DOHH2 (cell line): ENCODE measurements around the gene FAM131A.

ENCODE experiments used
- H3F3A ChIP-seq: fragments of 200-600 bp; sonication (generic), shearing (Covaris generic); 2 replicates; pipeline ENCODE4 v1.6.0; 2016; ENCODE audit warnings: antibody characterized with exemption, mild to moderate bottlenecking; ENCODE audit not compliant: control insufficient read depth, insufficient read depth
- H3K27ac ChIP-seq: fragments of 200-600 bp; sonication (generic); 2 replicates; pipeline ENCODE4 v1.5.1; 2014; ENCODE audit warnings: low read depth, mild to moderate bottlenecking, low read length, moderate library complexity
- H3K27me3 ChIP-seq: fragments of 200-600 bp; sonication (generic); 2 replicates; pipeline ENCODE4 v1.6.1; 2014; ENCODE audit warnings: mild to moderate bottlenecking, low read length, mixed read lengths; ENCODE audit not compliant: control insufficient read depth
- H3K36me3 ChIP-seq: fragments of 200-600 bp; sonication (generic); 2 replicates; pipeline ENCODE4 v1.6.1; 2014; ENCODE audit warnings: mild to moderate bottlenecking, low read length, moderate library complexity, mixed read lengths; ENCODE audit not compliant: control insufficient read depth
- H3K4me1 ChIP-seq: fragments of 200-600 bp; sonication (generic); 2 replicates; pipeline ENCODE4 v1.6.1; 2014; ENCODE audit warnings: mild to moderate bottlenecking, low read length, mixed read lengths; ENCODE audit not compliant: control insufficient read depth
- H3K4me2 ChIP-seq: fragments of 200-600 bp; sonication (generic); 2 replicates; pipeline ENCODE4 v1.6.0; 2014; ENCODE audit warnings: mild to moderate bottlenecking, low read length, moderate library complexity
- H3K4me3 ChIP-seq: fragments of 200-600 bp; sonication (generic); 2 replicates; pipeline ENCODE4 v1.5.1; 2014; ENCODE audit warnings: mild to moderate bottlenecking, low read length, mixed read lengths
- H3K79me2 ChIP-seq: fragments of 200-600 bp; sonication (generic); 2 replicates; pipeline ENCODE4 v1.6.1; 2014; ENCODE audit warnings: mild to moderate bottlenecking, low read length, mixed read lengths; ENCODE audit not compliant: control insufficient read depth
- H3K9me2 ChIP-seq: fragments of 200-600 bp; sonication (generic); replicated peaks from 2 replicates; pipeline ENCODE4 v1.6.1; 2014; ENCODE audit warnings: mild to moderate bottlenecking, low read length, mixed read lengths; ENCODE audit not compliant: control insufficient read depth
- H3K9me3 ChIP-seq: fragments of 200-600 bp; sonication (generic); 2 replicates; pipeline ENCODE4 v1.6.1; 2014; ENCODE audit warnings: antibody characterized with exemption, low read length, mixed read lengths; ENCODE audit not compliant: control insufficient read depth, insufficient read depth
- H4K20me1 ChIP-seq: fragments of 200-600 bp; sonication (generic); 2 replicates; pipeline ENCODE4 v1.6.0; 2014; ENCODE audit warnings: low read depth, mild to moderate bottlenecking, antibody characterized with exemption, low read length, moderate library complexity; ENCODE audit not compliant: control insufficient read depth, insufficient read depth
- CTCF ChIP-seq: fragments of 200-600 bp; sonication (generic); IDR thresholded peaks from one replicate; pipeline ENCODE4 v1.5.1; 2014; ENCODE audit warnings: antibody characterized with exemption, mild to moderate bottlenecking, low read depth, low read length; ENCODE audit not compliant: poor library complexity, severe bottlenecking
- EZH2phosphoT487 ChIP-seq: fragments of 200-600 bp; sonication (generic); IDR thresholded peaks from 2 replicates; pipeline ENCODE4 v1.6.1; 2017; ENCODE audit warnings: borderline replicate concordance, mild to moderate bottlenecking, antibody characterized with exemption, low read length, moderate library complexity, mixed read lengths

FAM131A gene

GRCh38 chr3:184332370-184333090 is 4.9 kb upstream of the FAM131A start:
- peaks cover 13% of the 10 kb centered on the region for H3K4me1 ChIP-seq
- peaks cover 14% of the 10 kb centered on the region for H4K20me1 ChIP-seq
- H3K4me3 ChIP-seq, result no peak overlapping the region
- no peak overlapping the region for H3K27ac ChIP-seq
- H3F3A ChIP-seq, result peaks cover 60% of the 10 kb centered on the region
- H3K9me3 ChIP-seq, result no peaks in the 10 kb centered on the region
- H3K36me3 ChIP-seq, result peaks cover 79% of the 10 kb centered on the region
- no peak for TF ChIP-seq EZH2phosphoT487
- TF ChIP-seq CTCF, result no peak
- no peaks in the 10 kb centered on the region for H3K79me2 ChIP-seq
- no peak overlapping the region for H3K4me2 ChIP-seq
- H3K27me3 ChIP-seq, result no peaks in the 10 kb centered on the region
- no peaks in the 10 kb centered on the region for H3K9me2 ChIP-seq

GRCh38 chr3:184333190-184333589 is 4.2 kb upstream of the FAM131A start:
- no peaks in the 10 kb centered on the region for H3K27me3 ChIP-seq
- peaks cover 64% of the 10 kb centered on the region for H3F3A ChIP-seq
- peaks cover 14% of the 10 kb centered on the region for H4K20me1 ChIP-seq
- H3K4me1 ChIP-seq, result peaks cover 14% of the 10 kb centered on the region
- H3K9me3 ChIP-seq, result no peaks in the 10 kb centered on the region
- TF ChIP-seq CTCF, result no peak
- no peak for TF ChIP-seq EZH2phosphoT487
- no peaks in the 10 kb centered on the region for H3K9me2 ChIP-seq
- peaks cover 73% of the 10 kb centered on the region for H3K36me3 ChIP-seq
- no peak overlapping the region for H3K27ac ChIP-seq
- H3K4me3 ChIP-seq, result no peak overlapping the region
- no peaks in the 10 kb centered on the region for H3K79me2 ChIP-seq
- no peak overlapping the region for H3K4me2 ChIP-seq

GRCh38 chr3:184333700-184334099 is 3.7 kb upstream of the FAM131A start:
- Histone ChIP-seq H3F3A (peaks cover 60% of the 10 kb centered on the region), H3K9me2 (no peaks in the 10 kb centered on the region), H3K4me2 (no peak overlapping the region), H4K20me1 (peaks cover 14% of the 10 kb centered on the region), H3K79me2 (no peaks in the 10 kb centered on the region), H3K27ac (no peak overlapping the region), H3K27me3 (no peaks in the 10 kb centered on the region), H3K4me3 (no peak overlapping the region), H3K9me3 (no peaks in the 10 kb centered on the region), H3K4me1 (peaks cover 19% of the 10 kb centered on the region), H3K36me3 (peaks cover 68% of the 10 kb centered on the region)
- no peak for TF ChIP-seq CTCF
- no peak for TF ChIP-seq EZH2phosphoT487
